SHP77 (cell line): ENCODE data around the gene TMEM184C.

Source experiments
- DNase-seq, 2 experiments: peaks; one replicate each; lab custom pipeline; 2025; lab: John Stamatoyannopoulos, UW

The TMEM184C gene

DNA sequence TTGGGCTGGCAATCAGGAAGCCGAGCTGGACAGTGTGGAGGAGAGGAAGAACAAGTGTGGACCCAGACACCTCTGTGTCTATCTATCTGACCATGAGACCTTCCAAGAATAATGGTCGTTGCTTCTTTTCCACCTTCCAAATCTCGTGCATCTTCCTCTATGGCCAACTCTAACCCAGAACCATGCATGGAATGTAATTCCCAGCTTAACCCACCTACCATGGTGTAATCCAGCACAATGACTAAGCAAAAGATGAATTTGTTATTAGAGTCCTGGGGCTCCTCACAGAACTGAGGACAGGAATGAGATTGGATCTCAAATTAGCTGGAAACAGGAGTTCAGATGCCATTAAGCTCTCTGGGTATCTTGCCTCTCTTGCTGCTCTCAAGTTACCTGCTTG, 17.4 kb upstream of the TMEM184C start:
- no peak for DNase-seq

GRCh38 chr4:147605499-147605898, 11.7 kb upstream of the TMEM184C start:
- no peak for DNase-seq

DNA sequence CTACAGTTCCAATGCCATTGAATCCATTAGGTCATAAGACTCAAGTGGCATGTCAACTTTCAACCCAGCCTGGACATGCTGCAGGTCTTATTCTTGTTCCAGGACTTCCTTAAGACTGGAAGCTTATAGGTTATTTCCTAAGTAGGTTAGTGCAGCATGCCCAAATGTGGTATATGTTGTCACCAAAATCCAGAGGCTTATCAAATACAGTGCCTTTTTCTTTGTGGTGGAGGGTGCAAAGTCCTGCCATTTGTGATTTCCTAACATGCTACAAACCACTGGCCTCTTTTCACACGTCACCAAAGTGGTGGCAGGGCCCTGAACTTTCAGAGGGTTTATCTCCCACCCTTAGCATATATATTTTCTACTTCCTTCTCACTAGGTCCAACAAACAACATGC, 9.7 kb upstream of the TMEM184C start:
- no peak for DNase-seq

GRCh38 chr4:147610686-147611085, 6.5 kb upstream of the TMEM184C start:
- no peak for DNase-seq

GRCh38 chr4:147616849-147617172, 386 bp upstream of the TMEM184C start:
- DNase-seq: no peak

GRCh38 chr4:147617841-147618691, 869 bp downstream of the TMEM184C start:
- no peak for DNase-seq

- no peak for DNase-seq
Measured at GRCh38 chr4:147620315-147620714, 3.1 kb downstream of the TMEM184C start.

GRCh38 chr4:147625733-147626132, 8.5 kb downstream of the TMEM184C start:
- no peak for DNase-seq

DNA sequence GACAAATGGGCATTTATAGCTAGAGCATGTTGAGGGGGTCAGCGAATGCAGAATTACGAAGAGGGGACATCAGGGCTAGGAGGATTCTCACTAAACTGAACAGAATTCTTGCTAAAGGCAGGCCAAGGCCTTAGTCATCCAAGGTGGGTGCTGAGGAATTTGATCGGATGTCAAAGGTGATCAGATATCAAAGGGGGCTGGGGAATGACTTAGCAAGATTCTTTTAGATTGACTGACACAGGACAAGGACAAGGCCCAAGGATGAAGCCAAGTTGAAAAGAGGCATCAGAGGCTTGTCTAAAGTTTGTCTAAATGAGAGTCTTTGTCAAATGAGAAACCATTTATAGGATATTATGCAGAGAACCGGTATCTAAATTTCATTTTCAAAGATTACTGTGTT, 9.7 kb downstream of the TMEM184C start:
- DNase-seq: no peak

GRCh38 chr4:147628415-147628814, 11.2 kb downstream of the TMEM184C start:
- no peak for DNase-seq

DNA sequence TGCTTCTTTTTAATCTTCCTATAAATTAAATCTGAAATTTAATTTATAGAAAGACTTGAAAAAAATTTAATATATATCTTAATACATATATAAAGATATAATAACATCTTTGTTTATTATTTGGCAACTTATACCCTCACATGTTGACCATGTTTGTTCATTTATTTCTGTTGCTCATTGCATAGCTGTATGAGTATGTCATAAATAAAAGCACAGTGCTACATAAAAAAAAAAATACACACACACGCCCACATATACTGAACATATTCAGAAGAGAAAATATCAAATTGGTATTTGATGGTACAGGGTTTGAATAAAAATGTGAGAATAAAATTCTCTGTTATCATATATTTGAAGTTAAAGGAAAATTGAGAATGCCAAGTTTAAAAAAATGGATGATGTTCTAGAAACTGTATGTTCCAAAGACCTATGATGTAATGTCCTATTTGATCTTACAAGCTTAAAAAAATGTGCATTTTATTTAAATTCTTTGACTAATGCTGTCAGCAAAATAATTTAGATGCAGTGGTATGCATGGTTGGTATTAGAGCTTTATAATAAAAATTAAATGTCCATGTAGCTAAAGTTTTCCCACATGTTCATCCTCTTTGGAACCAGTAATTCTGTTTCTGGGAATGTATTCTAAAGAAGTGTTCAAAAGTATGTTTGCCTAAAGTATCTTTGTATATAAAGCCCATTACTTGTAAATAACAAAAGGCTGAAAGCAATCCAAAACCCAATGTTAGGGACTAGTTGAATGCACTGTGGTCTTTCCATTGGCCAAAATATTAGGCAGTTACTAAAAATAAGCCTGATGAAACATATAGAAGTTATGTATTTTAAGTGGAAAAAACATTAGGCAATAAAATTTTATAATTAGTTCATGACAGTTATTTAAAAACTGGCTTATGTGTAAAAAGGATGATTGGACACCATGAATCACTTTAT, 12.9 kb downstream of the TMEM184C start:
- no peak for DNase-seq

GRCh38 chr4:147633113-147633512, 15.9 kb downstream of the TMEM184C start:
- no peak for DNase-seq

DNA sequence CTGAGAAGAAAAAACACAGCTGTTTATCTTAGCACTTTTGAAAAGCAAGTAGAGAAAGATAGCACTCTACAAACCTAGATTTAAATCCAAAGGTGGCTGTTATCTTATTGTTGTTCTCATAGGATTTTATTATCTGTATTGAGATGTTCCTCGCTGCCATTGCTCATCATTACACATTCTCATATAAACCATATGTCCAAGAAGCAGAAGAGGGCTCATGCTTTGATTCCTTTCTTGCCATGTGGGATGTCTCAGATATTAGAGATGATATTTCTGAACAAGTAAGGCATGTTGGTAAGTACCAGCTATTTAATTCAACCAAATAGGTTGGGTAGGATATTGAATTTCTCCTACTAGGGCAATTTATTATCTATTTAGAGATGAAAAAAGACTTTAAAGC, 16.4 kb downstream of the TMEM184C start:
- DNase-seq: no peak

GRCh38 chr4:147635348-147635747, 18.2 kb downstream of the TMEM184C start:
- no peak for DNase-seq

DNA sequence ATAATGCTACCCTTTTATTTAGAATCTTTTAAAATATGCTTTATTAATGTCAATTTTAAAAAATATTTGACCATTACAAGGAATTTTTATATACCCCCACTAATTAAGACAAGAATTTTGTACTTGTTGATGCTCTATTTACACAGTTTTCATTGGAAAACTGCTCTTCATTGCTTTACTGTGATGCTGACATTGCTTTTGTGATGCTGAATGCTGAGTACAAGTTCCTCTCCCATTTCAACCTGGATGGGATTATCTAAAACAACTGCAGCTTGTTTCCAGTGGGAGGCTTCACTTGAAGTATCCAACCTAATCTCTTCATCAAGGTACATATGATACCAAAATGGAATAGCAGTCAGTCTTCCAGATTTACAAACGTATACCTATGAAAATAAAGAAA, 21.2 kb downstream of the TMEM184C start:
- no peak for DNase-seq

GRCh38 chr4:147638942-147639341, 21.7 kb downstream of the TMEM184C start:
- DNase-seq: no peak

- DNase-seq: no peak
Measured at GRCh38 chr4:147639388-147639787, 22.2 kb downstream of the TMEM184C start.

- DNase-seq: no peak
Measured at GRCh38 chr4:147640331-147640730, 23.1 kb downstream of the TMEM184C start.

DNA sequence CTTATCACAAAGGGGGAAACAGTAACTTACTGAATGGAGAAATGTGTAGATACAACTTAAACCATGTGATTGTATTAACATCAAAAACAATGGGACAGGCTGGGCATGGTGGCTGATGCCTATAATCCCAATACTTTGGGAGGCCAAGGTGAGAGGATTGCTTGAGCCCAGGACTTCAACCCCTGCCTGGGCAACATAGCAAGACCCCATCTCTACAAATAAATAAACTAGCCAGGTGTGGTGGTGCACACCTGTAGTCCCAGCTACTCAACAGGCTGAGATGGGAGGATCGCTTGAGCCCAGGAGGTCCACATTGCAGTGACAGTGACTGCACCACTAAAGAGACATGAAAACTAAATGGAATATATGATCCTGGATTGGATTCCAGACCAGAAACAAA, 26.4 kb downstream of the TMEM184C start:
- no peak for DNase-seq

DNA sequence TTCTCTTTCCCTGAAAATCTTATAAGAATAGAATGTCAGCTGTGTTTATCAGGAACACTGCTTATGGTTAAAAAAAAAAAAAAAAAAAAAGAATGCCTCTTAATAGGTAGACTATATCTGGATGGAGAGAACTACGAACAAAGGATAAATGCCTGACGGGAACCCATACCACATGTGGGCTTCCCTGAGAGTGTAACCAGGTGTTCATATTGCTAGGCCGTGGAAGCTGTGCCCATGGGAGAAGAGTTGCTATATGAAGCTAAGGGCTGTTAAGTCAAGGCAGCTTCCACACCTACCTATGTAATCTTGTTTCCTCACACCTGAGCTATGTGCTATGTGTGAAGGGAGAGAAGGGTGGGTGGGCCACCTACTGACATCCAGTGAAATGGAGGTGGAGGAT, 27.3 kb downstream of the TMEM184C start:
- DNase-seq: no peak

- DNase-seq: no peak
Measured at GRCh38 chr4:147645099-147645498, 27.9 kb downstream of the TMEM184C start.

DNA sequence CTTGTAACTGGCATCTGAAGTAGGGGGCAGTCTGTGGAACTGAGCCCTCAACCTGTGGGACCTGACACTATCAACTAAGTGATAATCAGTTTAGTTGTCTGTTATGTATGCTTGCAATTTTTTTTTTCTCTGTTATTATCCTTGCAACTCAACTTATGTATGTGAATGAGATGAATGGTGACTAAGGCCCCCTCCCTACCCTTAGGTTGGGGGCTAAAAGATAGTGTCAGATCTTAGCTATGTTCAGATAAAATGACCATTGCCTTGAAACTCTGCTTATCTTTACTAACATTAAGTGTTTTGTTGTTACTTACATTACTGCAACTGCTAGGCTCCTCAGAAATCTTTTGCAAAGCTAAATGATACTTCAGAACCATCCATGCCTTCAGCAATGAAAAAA, 31.5 kb downstream of the TMEM184C start:
- no peak for DNase-seq

DNA sequence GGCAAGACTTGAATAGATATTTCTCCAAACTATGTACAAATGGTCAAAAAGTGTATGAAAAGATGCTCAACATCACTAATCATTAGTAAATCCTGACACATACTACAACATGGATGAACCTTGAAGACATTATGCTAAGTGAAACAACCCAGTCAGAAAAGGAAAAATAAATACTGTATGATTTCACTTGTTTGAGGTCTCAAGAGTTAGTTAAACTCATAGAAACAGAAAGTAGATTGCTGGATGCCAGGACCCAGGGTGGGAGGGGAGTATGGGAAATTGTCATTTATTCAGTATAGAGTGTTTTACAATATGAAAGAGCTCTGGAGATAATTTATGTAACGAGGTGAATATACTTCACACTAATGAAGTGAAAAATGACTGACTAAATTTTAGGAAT, 34.4 kb downstream of the TMEM184C start:
- no peak for DNase-seq
